Rectal smooth muscle tissue (tissue), 1 donor: ENCODE measurements around the gene AQP12A.

Experiments used
- H3K27ac ChIP-seq: one replicate; pipeline ENCODE4 v1.7.0; 2013; ENCODE audit warnings: low read depth, low read length, inconsistent platforms
- H3K27me3 ChIP-seq: one replicate; pipeline ENCODE4 v1.7.0; 2013; ENCODE audit warnings: low read length; ENCODE audit not compliant: control insufficient read depth, insufficient read depth
- H3K36me3 ChIP-seq: one replicate; pipeline ENCODE4 v1.7.0; 2013; ENCODE audit warnings: low read length; ENCODE audit not compliant: control insufficient read depth, insufficient read depth
- H3K4me1 ChIP-seq: one replicate; pipeline ENCODE4 v1.7.0; 2013; ENCODE audit warnings: low read length; ENCODE audit not compliant: control insufficient read depth, insufficient read depth
- H3K4me3 ChIP-seq: one replicate; pipeline ENCODE4 v1.7.0; 2013; ENCODE audit warnings: low read length
- H3K9ac ChIP-seq: one replicate; pipeline ENCODE4 v1.7.0; 2013; ENCODE audit warnings: low read length

Gene AQP12A

GRCh38 chr2:240726876-240727275, 35.2 kb downstream of the AQP12A start:
- Histone ChIP-seq H3K36me3 (no peaks in the 10 kb centered on the region), H3K4me1 (no peaks in the 10 kb centered on the region), H3K4me3 (no peak overlapping the region), H3K27me3 (peaks cover 3% of the 10 kb centered on the region), H3K27ac (no peak overlapping the region), H3K9ac (no peak overlapping the region)

DNA sequence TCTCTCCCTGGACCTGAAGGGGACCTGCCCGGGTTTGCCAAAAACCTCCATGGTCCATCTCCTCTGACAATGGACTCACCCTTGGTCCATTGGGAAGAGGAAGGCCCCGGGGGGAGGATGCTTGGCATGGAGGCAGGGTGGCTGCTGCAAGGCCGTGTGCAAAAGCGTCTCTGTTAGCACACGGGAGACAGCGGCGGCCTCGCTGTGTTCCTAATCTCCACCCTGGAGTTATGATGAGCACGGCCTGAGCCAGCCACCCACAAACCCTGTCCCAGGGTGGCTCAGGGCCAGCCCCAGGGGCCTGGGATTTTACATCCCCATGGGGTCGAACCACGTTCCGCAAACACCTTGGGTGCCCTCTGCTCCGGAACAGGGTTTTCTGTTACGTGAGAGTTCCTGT, 35.8 kb downstream of the AQP12A start:
- Histone ChIP-seq H3K36me3 (no peaks in the 10 kb centered on the region), H3K4me3 (no peak overlapping the region), H3K4me1 (no peaks in the 10 kb centered on the region), H3K27me3 (peaks cover 3% of the 10 kb centered on the region), H3K9ac (no peak overlapping the region), H3K27ac (no peak overlapping the region)

- Histone ChIP-seq H3K36me3 (no peaks in the 10 kb centered on the region), H3K27ac (no peak overlapping the region), H3K4me3 (no peak overlapping the region), H3K4me1 (no peaks in the 10 kb centered on the region), H3K9ac (no peak overlapping the region), H3K27me3 (peaks cover 3% of the 10 kb centered on the region)
These were observed 36.2 kb downstream of the AQP12A start for GRCh38 chr2:240727913-240728312.

- H3K27ac ChIP-seq, result no peak overlapping the region
- no peaks in the 10 kb centered on the region for H3K36me3 ChIP-seq
- H3K9ac ChIP-seq, result no peak overlapping the region
- peaks cover 3% of the 10 kb centered on the region for H3K27me3 ChIP-seq
- no peaks in the 10 kb centered on the region for H3K4me1 ChIP-seq
- H3K4me3 ChIP-seq, result no peak overlapping the region
These were observed 36.7 kb downstream of the AQP12A start for GRCh38 chr2:240728361-240728760.

GRCh38 chr2:240728827-240729226, 37.2 kb downstream of the AQP12A start:
- H3K27me3 ChIP-seq, result peaks cover 3% of the 10 kb centered on the region
- no peak overlapping the region for H3K4me3 ChIP-seq
- no peaks in the 10 kb centered on the region for H3K4me1 ChIP-seq
- no peak overlapping the region for H3K9ac ChIP-seq
- H3K27ac ChIP-seq, result no peak overlapping the region
- H3K36me3 ChIP-seq, result no peaks in the 10 kb centered on the region

DNA sequence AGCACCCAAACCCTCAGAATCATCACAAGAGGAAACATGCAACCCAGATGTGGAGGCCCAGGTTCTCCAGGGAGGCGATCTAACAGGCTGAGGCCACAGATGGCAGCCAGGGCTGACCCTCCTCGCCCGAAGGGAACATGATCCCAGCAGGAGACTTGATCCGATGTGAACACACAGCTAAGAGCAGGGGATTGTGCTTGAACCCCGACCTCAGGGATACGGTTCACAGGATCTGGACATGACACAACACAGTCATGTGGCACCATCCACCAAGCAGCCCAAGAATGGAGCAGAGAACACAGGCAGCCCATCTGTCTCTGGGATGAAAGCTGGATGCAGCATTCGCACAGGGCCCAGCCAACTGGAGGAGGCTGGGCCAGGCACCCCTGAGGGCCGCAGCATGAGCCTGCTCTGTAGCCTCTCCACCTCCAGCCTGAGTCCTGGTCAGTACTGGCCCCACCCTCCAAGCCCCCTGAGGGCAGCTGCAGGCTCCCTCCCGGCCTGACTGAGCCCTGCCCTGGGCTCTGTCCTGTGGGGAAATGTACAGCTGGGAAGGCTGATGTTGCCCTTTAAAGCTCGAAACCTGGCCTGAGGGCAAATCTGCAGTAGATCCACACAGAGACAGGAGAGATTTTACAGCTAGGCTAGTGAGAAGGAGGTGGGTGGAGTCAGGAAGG, 39.0 kb downstream of the AQP12A start:
- no peak overlapping the region for H3K9ac ChIP-seq

GRCh38 chr2:240731178-240731545, 39.5 kb downstream of the AQP12A start:
- no peak overlapping the region for H3K4me3 ChIP-seq
- H3K27me3 ChIP-seq, result peaks cover 3% of the 10 kb centered on the region
- H3K4me1 ChIP-seq, result no peaks in the 10 kb centered on the region
- H3K36me3 ChIP-seq, result no peaks in the 10 kb centered on the region
- H3K27ac ChIP-seq, result no peak overlapping the region
- H3K9ac ChIP-seq, result no peak overlapping the region

More for the DNA sequence above, 39.0 kb downstream of the AQP12A start:
- peaks cover 3% of the 10 kb centered on the region for H3K27me3 ChIP-seq
- H3K36me3 ChIP-seq, result no peaks in the 10 kb centered on the region
- no peak overlapping the region for H3K27ac ChIP-seq
- H3K4me3 ChIP-seq, result no peak overlapping the region
- no peaks in the 10 kb centered on the region for H3K4me1 ChIP-seq

DNA sequence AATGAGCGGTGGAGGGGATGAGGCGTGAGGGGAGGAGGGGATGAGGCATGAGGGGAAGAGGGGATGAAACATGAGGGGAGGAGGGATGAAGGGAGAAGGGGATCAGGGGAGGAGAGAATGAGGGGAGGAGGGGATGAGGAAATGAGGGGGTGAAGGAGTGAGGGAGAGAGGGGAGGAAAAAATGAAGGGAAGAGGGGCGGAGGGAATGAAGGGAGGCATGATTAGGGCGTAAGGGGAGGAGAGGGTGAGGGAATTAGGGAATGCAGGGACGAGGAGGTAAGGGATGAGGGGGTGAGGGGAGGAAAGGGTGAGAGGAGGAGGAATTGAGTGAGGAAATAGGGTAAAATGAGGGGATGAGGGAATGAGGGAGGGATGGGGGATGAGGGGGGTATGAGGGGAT, 40.5 kb downstream of the AQP12A start:
- Histone ChIP-seq H3K27me3 (peaks cover 3% of the 10 kb centered on the region), H3K36me3 (no peaks in the 10 kb centered on the region), H3K4me3 (no peak overlapping the region), H3K9ac (no peak overlapping the region), H3K4me1 (peaks cover 1% of the 10 kb centered on the region), H3K27ac (no peak overlapping the region)

- H3K4me1 ChIP-seq, result peaks cover 6% of the 10 kb centered on the region
- no peak overlapping the region for H3K9ac ChIP-seq
- H3K27me3 ChIP-seq, result peaks cover 3% of the 10 kb centered on the region
- H3K4me3 ChIP-seq, result no peak overlapping the region
- no peak overlapping the region for H3K27ac ChIP-seq
- no peaks in the 10 kb centered on the region for H3K36me3 ChIP-seq
These were observed 41.4 kb downstream of the AQP12A start for GRCh38 chr2:240732911-240733622.

- Histone ChIP-seq H3K27me3 (peaks cover 3% of the 10 kb centered on the region), H3K27ac (no peak overlapping the region), H3K4me1 (peaks cover 6% of the 10 kb centered on the region), H3K4me3 (no peak overlapping the region), H3K36me3 (no peaks in the 10 kb centered on the region), H3K9ac (no peak overlapping the region)
These were observed 42.3 kb downstream of the AQP12A start for GRCh38 chr2:240733803-240734495.

- peaks cover 3% of the 10 kb centered on the region for H3K27me3 ChIP-seq
- H3K9ac ChIP-seq, result no peak overlapping the region
- peaks cover 6% of the 10 kb centered on the region for H3K4me1 ChIP-seq
- H3K4me3 ChIP-seq, result no peak overlapping the region
- no peaks in the 10 kb centered on the region for H3K36me3 ChIP-seq
- H3K27ac ChIP-seq, result no peak overlapping the region
These were observed 43.1 kb downstream of the AQP12A start for GRCh38 chr2:240734756-240735155.

- H3K4me3 ChIP-seq, result no peak overlapping the region
- no peaks in the 10 kb centered on the region for H3K36me3 ChIP-seq
- peaks cover 6% of the 10 kb centered on the region for H3K4me1 ChIP-seq
- no peak overlapping the region for H3K9ac ChIP-seq
- H3K27me3 ChIP-seq, result peaks cover 3% of the 10 kb centered on the region
- H3K27ac ChIP-seq, result no peak overlapping the region
These were observed 43.8 kb downstream of the AQP12A start for GRCh38 chr2:240735476-240735875.
